HL-60 (cell line): ENCODE results near the gene DPYSL5.

Experiments used
- GABPA ChIP-seq: IDR thresholded peaks from 2 replicates; pipeline ENCODE4 v1.6.1; 2012; ENCODE audit warnings: low read depth
- POLR2AphosphoS5 ChIP-seq: IDR thresholded peaks from 2 replicates; pipeline ENCODE4 v1.6.1; 2012; ENCODE audit warnings: low read depth
- SPI1 ChIP-seq: IDR thresholded peaks from 2 replicates; pipeline ENCODE4 v1.6.1; 2012; ENCODE audit warnings: low read depth, mild to moderate bottlenecking, borderline replicate concordance
- TF ChIP-seq, protein P1 (sequence below): IDR thresholded peaks from one replicate; pipeline ENCODE4 v1.5.1; 2011; ENCODE audit warnings: low read length, control low read depth, inconsistent platforms; ENCODE audit not compliant: insufficient read depth
- TF ChIP-seq, protein P2 (sequence below): IDR thresholded peaks from 2 replicates; pipeline ENCODE4 v1.6.1; 2012; ENCODE audit warnings: low read depth; ENCODE audit not compliant: insufficient replicate concordance

DNA sequence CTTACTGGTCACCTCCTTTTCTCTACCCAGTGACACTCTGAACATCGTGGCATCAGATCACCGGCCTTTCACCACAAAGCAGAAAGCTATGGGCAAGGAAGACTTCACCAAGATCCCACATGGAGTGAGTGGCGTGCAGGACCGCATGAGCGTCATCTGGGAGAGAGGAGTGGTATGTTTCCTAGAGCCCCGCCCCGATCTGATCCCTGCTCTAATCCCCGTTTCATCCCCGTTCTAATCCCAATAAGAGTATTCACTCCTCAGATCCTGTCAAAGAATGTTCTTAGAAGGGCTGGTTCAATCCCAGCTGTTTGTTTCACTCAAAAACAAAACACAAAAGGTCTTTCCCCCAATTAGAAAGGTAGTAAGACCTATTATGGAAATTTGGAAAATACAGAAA lies 92.1 kb downstream of the DPYSL5 start:
- TF ChIP-seq, protein P1, sequence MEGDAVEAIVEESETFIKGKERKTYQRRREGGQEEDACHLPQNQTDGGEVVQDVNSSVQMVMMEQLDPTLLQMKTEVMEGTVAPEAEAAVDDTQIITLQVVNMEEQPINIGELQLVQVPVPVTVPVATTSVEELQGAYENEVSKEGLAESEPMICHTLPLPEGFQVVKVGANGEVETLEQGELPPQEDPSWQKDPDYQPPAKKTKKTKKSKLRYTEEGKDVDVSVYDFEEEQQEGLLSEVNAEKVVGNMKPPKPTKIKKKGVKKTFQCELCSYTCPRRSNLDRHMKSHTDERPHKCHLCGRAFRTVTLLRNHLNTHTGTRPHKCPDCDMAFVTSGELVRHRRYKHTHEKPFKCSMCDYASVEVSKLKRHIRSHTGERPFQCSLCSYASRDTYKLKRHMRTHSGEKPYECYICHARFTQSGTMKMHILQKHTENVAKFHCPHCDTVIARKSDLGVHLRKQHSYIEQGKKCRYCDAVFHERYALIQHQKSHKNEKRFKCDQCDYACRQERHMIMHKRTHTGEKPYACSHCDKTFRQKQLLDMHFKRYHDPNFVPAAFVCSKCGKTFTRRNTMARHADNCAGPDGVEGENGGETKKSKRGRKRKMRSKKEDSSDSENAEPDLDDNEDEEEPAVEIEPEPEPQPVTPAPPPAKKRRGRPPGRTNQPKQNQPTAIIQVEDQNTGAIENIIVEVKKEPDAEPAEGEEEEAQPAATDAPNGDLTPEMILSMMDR: no peak
- TF ChIP-seq GABPA: no peak
- no peak for TF ChIP-seq POLR2AphosphoS5
- no peak for TF ChIP-seq SPI1
- TF ChIP-seq, protein P2, sequence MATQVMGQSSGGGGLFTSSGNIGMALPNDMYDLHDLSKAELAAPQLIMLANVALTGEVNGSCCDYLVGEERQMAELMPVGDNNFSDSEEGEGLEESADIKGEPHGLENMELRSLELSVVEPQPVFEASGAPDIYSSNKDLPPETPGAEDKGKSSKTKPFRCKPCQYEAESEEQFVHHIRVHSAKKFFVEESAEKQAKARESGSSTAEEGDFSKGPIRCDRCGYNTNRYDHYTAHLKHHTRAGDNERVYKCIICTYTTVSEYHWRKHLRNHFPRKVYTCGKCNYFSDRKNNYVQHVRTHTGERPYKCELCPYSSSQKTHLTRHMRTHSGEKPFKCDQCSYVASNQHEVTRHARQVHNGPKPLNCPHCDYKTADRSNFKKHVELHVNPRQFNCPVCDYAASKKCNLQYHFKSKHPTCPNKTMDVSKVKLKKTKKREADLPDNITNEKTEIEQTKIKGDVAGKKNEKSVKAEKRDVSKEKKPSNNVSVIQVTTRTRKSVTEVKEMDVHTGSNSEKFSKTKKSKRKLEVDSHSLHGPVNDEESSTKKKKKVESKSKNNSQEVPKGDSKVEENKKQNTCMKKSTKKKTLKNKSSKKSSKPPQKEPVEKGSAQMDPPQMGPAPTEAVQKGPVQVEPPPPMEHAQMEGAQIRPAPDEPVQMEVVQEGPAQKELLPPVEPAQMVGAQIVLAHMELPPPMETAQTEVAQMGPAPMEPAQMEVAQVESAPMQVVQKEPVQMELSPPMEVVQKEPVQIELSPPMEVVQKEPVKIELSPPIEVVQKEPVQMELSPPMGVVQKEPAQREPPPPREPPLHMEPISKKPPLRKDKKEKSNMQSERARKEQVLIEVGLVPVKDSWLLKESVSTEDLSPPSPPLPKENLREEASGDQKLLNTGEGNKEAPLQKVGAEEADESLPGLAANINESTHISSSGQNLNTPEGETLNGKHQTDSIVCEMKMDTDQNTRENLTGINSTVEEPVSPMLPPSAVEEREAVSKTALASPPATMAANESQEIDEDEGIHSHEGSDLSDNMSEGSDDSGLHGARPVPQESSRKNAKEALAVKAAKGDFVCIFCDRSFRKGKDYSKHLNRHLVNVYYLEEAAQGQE: no peak
